NCI-H1694 treated with DMSO at 0.1 percent for 48 hours (cell line): ENCODE measurements around the gene CBX6.
"Not testable (repeated sequence)": the region's sequence is repeated elsewhere in the genome, so short reads cannot be mapped to it uniquely, and the experiment has no call there.

Source experiments
- DNase-seq: peaks from one replicate; lab custom pipeline; 2025; lab: John Stamatoyannopoulos, UW

CBX6 gene

GRCh38 chr22:38872172-38872830 lies at the start of gene CBX6:
TSS of gene CBX6 (minus strand) at chr22:38872216. CDS start at chr22:38872190, 26 bp downstream.
- DNase-seq = peak; percentile 72

GRCh38 chr22:38921806-38922205 lies 49.8 kb upstream of the CBX6 start:
- no peak for DNase-seq

DNA sequence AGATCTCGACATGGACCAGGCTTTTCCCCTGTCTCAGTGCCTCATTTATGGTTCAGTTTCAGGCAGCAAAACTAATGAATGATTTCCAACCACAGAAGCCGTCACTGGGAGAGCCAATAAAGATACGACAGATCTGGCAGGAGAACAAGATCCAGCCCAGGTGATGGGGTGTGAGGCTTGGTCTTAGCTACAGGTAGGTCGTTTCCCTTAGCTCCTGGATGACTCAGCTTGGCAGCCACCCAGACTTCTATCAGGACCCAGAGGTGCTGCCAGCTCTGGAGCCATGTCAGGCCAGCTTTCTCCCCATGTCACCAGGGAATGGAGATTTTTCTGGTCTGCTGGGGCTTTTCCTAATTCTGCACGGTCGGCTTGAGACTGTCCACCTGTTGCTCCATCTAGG lies 49.1 kb upstream of the CBX6 start:
- no peak for DNase-seq

GRCh38 chr22:38919631-38920190 lies 47.7 kb upstream of the CBX6 start:
- DNase-seq = peak; percentile 36

- no peak for DNase-seq
These were observed 39.4 kb upstream of the CBX6 start for GRCh38 chr22:38911434-38911833.

DNA sequence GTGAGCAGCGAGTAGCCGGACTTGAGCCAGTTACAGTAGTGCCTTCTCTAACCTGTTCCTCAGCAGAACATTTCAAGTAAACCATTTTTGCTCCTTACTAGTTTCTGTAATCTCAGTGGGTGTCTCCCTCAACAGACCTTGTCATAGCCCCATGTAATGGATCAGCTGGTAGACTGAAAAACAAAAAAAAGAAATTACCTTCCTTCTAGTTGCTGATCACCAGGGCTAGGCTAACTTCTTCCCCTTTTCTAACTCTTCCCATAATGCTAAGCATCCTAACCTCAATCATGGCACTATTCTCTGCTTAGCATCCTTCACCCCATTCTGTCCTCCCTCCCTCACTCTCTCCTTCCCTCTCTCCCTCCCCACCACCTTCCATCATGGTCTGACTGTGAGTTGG lies 35.8 kb upstream of the CBX6 start:
- no peak for DNase-seq

DNA sequence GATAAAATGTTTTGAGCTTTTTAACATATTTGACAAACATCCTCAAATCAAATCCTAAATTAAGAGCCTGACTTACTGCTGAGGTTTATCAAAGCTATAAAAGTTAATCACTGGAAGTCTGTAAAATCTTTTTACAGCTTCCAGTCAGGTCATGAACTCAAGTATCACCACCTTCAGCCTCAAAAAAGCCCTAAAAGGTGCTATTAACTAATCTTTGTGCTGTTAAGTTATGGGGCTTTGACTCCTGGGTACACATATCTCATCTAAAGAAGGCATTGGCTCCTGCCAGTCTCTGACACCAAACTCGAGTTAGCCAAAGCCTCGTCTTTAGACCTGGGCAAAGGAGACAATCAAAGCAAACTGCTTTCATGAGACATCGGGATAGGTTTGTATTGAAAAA lies 34.0 kb upstream of the CBX6 start:
- DNase-seq = no peak

DNA sequence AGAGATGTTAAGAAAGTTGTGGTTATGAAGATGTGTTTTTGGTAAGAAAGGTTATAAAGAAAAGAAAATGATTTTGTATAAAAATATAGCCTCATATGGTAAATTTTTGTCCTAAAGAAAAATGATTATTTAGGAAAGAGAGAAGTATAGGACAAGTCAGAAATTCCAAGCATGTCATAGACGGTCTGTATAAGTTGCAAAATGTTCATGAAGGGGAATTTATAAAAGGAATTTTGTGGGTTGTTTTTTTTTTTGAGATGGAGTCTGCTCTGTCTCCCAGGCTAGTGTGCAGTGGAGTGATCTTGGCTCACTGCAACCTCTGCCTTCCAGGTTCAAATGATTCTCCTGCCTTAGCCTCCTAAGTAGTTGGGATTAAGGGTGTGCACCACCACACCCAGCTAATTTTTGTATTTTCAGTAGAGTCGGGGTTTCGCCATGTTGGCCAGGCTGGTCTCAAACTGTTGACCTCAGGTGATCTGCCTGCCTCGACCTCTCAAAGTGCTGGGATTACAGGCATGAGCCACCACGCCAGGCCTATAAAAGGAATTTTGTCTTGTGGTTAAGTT lies 32.1 kb upstream of the CBX6 start:
- not testable (repeated sequence) for DNase-seq

DNA sequence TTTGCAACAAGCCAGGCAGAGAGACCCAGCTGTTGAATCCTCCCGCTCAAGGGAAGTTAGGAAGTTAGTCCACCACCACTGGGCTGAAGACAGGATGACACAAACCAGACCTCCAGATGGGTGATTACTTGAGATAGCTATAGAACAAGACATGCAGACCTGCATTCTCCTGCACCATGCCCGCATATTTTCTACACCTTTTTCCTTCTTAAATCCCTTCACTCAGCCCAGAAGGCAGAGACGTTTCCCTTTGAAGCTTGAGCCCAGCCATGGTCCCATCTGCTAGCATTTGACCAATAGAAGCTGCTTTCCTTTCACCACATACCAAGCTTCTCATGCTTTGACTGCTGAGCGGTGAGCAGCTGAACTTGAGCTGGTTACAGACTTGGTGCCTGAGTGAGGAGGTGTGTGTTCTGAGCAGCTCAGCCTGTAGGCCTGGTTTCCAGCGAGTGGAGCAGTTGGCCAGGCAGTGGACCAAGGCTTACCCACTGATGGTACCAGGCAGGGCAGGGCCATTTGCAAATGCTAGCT lies 29.2 kb upstream of the CBX6 start:
- DNase-seq = no peak

GRCh38 chr22:38900677-38901076 lies 28.7 kb upstream of the CBX6 start:
- DNase-seq = no peak

DNA sequence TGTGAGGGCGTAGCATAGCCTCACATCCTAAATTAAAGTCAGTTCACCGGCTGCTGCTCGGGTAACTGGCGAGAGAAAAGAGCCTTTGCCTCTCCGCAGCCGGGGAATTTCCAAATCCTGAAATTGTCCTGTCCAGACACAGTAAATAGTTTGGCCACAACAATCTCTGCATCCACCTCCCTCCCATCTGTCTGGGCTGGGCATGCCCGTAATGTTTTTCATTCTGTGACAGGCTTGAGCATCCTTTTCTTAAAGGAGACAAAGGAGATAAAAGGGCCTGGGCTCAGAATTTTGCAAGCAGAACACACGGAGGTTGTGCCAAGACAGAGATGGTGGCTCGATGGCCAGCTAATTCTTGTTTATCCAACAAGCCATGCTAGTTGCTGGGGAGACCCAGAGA lies 19.2 kb upstream of the CBX6 start:
- no peak for DNase-seq

DNA sequence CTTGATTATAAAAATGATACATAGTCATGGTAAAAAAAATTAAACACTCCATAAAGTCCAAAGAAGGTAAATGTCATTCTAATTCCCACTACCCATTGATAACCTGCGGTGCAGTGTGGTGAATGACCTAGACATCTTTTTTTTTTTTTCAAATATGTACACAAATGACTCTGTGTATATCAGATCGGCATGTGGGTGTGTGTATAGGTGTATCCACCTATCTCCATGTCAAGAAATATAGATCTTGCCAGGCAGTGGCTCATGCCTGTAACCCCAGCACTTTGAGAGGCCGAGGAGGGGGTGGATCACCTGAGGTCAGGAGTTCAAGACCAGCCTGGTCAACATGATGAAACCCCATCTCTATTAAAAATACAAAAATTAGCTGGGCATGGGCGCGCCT lies 18.4 kb upstream of the CBX6 start:
- no peak for DNase-seq

DNA sequence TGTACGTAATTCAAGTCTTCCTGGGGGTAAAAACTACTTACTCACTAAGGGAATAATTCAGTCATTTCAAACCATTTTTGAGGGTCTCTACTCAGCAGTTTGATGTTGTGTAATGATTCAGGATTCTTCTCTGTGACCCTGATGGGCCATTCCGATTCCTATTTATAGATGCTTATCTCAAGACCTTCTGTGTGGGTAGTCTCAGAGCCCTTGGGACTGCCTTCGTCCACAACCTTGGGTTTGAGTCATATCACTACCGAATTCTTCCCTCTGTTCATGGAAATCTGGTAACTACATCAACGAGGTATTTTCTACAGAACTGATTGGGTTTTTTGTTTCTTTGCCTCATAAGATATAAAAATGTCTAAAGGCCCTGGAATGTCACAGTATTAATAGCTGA lies 14.3 kb upstream of the CBX6 start:
- DNase-seq = no peak

GRCh38 chr22:38882972-38883622 lies 11.1 kb upstream of the CBX6 start:
- no peak for DNase-seq

GRCh38 chr22:38881997-38882879 lies 10.2 kb upstream of the CBX6 start:
- DNase-seq = no peak

GRCh38 chr22:38881464-38881871 lies 9.5 kb upstream of the CBX6 start:
- DNase-seq = no peak

DNA sequence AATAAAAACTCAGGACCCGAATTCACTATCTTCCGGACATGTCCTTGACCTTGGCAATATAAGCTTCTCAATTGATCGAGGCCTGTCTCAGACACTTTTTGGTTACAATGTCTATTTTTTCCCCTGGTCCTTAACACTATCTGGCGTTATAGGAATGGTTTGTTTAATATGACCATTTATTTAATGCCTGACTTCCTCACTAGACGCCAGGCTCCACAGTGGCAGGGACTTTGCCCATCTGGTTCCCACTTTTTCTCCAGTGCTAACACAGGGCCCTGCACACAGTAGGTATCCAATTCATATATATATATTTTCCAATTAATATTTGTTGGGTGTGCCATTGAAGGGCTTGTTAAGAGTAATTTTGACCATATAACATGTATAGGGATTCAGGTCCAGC lies 7.9 kb upstream of the CBX6 start:
- no peak for DNase-seq

DNA sequence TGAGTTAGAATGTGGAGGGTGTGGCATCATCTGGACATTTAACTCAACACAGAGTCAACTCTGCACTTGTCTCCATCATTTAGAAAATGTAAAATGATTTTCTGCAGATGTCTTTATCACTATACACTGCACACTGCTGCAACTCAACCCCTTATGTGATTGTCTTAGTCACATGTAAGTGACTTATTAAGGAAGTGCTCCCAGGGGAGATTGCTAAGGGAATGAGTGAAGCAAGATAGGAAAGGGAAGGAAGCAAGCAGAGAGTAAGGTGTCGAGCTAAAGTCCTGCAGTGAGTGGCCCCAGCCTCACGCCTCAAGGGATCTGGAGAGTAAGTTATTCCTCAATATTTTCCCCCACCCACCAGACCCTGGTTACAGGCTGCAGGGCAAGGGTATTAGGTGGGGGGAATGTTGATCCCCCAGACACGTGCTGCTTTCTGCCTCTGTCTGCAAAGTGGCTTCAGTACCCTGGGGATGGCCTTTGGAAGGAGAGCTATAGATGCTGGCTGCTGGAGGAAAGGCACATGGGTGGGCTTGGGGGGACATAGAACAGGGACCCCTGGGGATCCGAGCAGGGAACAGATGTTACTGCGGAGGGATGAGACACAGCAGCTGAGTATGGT lies 7.2 kb upstream of the CBX6 start:
- no peak for DNase-seq

GRCh38 chr22:38878001-38878400 lies 6.0 kb upstream of the CBX6 start:
- DNase-seq = no peak

- DNase-seq = no peak
These were observed 2.7 kb upstream of the CBX6 start for GRCh38 chr22:38874529-38875222.
